ENCODE results near the gene TAGLN. TPM values are rescaled to one million over a fixed set of nuclear protein-coding genes. Genes with fewer than 3 reads are reported as not detected.

The TAGLN gene
- polyA plus RNA-seq, 3 donors = 3.6 to 113 (median 4.0) TPM

GRCh38 chr11:117180661-117181585, 18.2 kb upstream of the TAGLN start:
- H3K4me1 ChIP-seq (ENCODE audit: control insufficient read depth in 1 of 2, insufficient read depth in 2 of 2, low read length in 2 of 2) = peaks cover 42 to 54% of the 10 kb centered on the region in 2 donors
- Mint-ChIP-seq H3K27me3 (ENCODE audit: low read depth in 3 of 3) (peaks cover 0 to 4% (median 0%) of the 10 kb centered on the region in 3 donors), H3K36me3 (peaks cover 32 to 44% of the 10 kb centered on the region in 2 donors), H3K27ac (peak overlapping the region in 6 of 7 donors; percentile 40 to 96 (median 77)), H3K4me3 (peak overlapping the region; percentile 96 to 98), H3K9me3 (no peaks in the 10 kb centered on the region), H3K4me1 (peaks cover 39% of the 10 kb centered on the region)
- H3K27ac ChIP-seq (ENCODE audit: low read depth in 1 of 2, low read length in 2 of 2) = peak overlapping the region; percentile 63 to 69
- H3K9me3 ChIP-seq (replicated peaks in 1 of 2; ENCODE audit: control insufficient read depth in 1 of 2, insufficient read depth in 1 of 2, low read length in 2 of 2) = no peaks in the 10 kb centered on the region
- H3K4me3 ChIP-seq (replicated peaks in 1 of 3; ENCODE audit: low read depth in 2 of 3, low read length in 3 of 3) = peak overlapping the region in 1 of 3 experiments; percentile 98
- H4K20me1 ChIP-seq (ENCODE audit: insufficient read depth, low read length) = no peaks in the 10 kb centered on the region
- H2AFZ ChIP-seq (ENCODE audit: insufficient read depth, low read depth, low read length, poor library complexity, severe bottlenecking) = no peak overlapping the region
- peak overlapping the region; percentile 89 for H3K4me2 ChIP-seq (replicated peaks; ENCODE audit: extremely low read depth, low read length, poor library complexity, severe bottlenecking)
- H3K36me3 ChIP-seq (replicated peaks in 1 of 2; ENCODE audit: control insufficient read depth in 1 of 2, insufficient read depth in 2 of 2, low read length in 2 of 2) = peaks cover 19 to 34% of the 10 kb centered on the region in 2 donors
- no peaks in the 10 kb centered on the region for H3K27me3 ChIP-seq (ENCODE audit: control insufficient read depth in 2 of 2, insufficient read depth in 2 of 2, low read length in 2 of 2)
- peak; percentile 85 for TF ChIP-seq CTCF (IDR thresholded peaks at IDR 0.05)
- peak overlapping the region; percentile 81 for H3K9ac ChIP-seq (ENCODE audit: insufficient read depth, low read length, poor library complexity, severe bottlenecking)
- intact Hi-C loops (cut with micrococcal nuclease) = loop anchor here (5.0 kb wide), 2 partner anchors 41 to 46 kb away; no protein-coding TSS in a partner anchor
- DNase-seq = peak; percentile 68 to 79 (median 76)
- H3K79me2 ChIP-seq (ENCODE audit: insufficient read depth, low read length) = peaks cover 19% of the 10 kb centered on the region
- WGBS (ENCODE audit: insufficient coverage) = 31% methylated on average over 16 of the region's 22 CpGs

DNA sequence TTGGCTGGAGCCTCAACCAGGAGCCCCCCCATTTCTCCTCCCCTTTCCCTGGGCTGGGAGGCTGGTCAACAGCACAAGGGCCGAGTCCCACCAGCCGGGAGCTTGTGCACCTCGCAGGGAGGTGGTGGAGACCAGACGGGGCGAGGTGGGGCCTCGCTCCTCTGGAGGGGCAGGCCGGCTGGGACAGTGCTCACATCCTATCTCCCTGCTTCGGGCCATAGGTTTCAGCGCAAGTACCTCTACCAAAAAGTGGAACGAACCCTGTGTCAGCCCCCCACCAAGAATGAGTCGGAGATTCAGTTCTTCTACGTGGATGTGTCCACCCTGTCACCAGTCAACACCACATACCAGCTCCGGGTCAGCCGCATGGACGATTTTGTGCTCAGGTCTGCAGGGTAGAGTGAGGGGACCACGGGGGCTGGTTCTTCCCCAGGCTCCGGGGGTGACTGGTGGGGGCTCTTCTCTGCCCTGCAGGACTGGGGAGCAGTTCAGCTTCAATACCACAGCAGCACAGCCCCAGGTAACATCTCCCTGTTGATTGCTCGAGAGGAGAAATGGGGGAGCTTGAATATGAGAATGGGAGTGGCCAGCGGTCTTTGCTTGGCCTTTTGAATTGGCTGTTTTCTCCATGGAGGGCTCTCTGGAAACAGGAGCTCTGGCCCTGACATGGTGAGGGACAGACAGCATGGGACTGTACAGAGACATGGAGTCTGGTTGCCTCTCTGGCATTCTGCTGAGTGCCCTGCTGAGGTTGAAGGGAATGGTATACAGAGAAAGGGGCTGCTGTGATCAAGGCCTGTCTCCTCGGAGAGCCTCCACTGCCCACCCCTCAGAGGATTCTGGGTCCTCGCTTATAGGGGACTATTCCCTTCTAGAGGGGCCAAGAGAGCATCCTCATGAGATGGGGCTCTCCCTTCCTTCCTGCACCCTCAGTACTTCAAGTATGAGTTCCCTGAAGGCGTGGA, 17.3 kb upstream of the TAGLN start:
- intact Hi-C loops (cut with micrococcal nuclease) = loop anchor here (5.0 kb wide), 2 partner anchors 40 to 45 kb away; no protein-coding TSS in a partner anchor
- peaks cover 19 to 34% of the 10 kb centered on the region in 2 donors for H3K36me3 ChIP-seq (replicated peaks in 1 of 2; ENCODE audit: control insufficient read depth in 1 of 2, insufficient read depth in 2 of 2, low read length in 2 of 2)
- no peak overlapping the region for H2AFZ ChIP-seq (ENCODE audit: insufficient read depth, low read depth, low read length, poor library complexity, severe bottlenecking)
- Mint-ChIP-seq H3K4me3 (no peak overlapping the region), H3K4me1 (peaks cover 49% of the 10 kb centered on the region), H3K27me3 (ENCODE audit: low read depth in 3 of 3) (peaks cover 0 to 4% (median 0%) of the 10 kb centered on the region in 3 donors), H3K36me3 (peaks cover 38 to 52% of the 10 kb centered on the region in 2 donors), H3K9me3 (no peaks in the 10 kb centered on the region), H3K27ac (no peak overlapping the region)
- H3K9ac ChIP-seq (ENCODE audit: insufficient read depth, low read length, poor library complexity, severe bottlenecking) = no peak overlapping the region
- H3K4me3 ChIP-seq (replicated peaks in 1 of 3; ENCODE audit: low read depth in 2 of 3, low read length in 3 of 3) = no peak overlapping the region
- peaks cover 52 to 63% of the 10 kb centered on the region in 2 donors for H3K4me1 ChIP-seq (ENCODE audit: control insufficient read depth in 1 of 2, insufficient read depth in 2 of 2, low read length in 2 of 2)
- no peaks in the 10 kb centered on the region for H3K27me3 ChIP-seq (ENCODE audit: control insufficient read depth in 2 of 2, insufficient read depth in 2 of 2, low read length in 2 of 2)
- no peaks in the 10 kb centered on the region for H4K20me1 ChIP-seq (ENCODE audit: insufficient read depth, low read length)
- H3K9me3 ChIP-seq (replicated peaks in 1 of 2; ENCODE audit: control insufficient read depth in 1 of 2, insufficient read depth in 1 of 2, low read length in 2 of 2) = no peaks in the 10 kb centered on the region
- H3K4me2 ChIP-seq (replicated peaks; ENCODE audit: extremely low read depth, low read length, poor library complexity, severe bottlenecking) = no peak overlapping the region
- H3K27ac ChIP-seq (ENCODE audit: low read depth in 1 of 2, low read length in 2 of 2) = no peak overlapping the region
- 94% methylated on average over 13 of the region's 22 CpGs for WGBS (ENCODE audit: insufficient coverage)
- peaks cover 25% of the 10 kb centered on the region for H3K79me2 ChIP-seq (ENCODE audit: insufficient read depth, low read length)
- DNase-seq = no peak
- peak; percentile 47 for TF ChIP-seq CTCF (IDR thresholded peaks at IDR 0.05)

Data from CD14-positive monocyte (primary cell).